GM10266 (cell line): ENCODE data around the gene OR52K1.
"Not testable (repeated sequence)": the region's sequence is repeated elsewhere in the genome, so short reads cannot be mapped to it uniquely, and the experiment has no call there.

ENCODE experiments used
- DNase-seq: peaks from one replicate; pipeline ENCODE4 v3.0.0; 2012; ENCODE audit errors: extremely low spot score
- CTCF ChIP-seq: IDR thresholded peaks from 2 replicates; pipeline ENCODE4 v1.5.1; 2012; ENCODE audit warnings: mild to moderate bottlenecking, low read depth; ENCODE audit not compliant: control insufficient read depth, insufficient read depth; ENCODE audit errors: missing control alignments

The OR52K1 gene

GRCh38 chr11:4484310-4484709 is 1.9 kb downstream of the OR52K1 start:
- TF ChIP-seq CTCF, result no peak
- no peak for DNase-seq

GRCh38 chr11:4491405-4491804 is 9.0 kb downstream of the OR52K1 start:
- DNase-seq, result not testable (repeated sequence)

GRCh38 chr11:4491878-4492606 is 9.6 kb downstream of the OR52K1 start:
- no peak for DNase-seq
- TF ChIP-seq CTCF, result no peak

GRCh38 chr11:4493480-4493818 is 11.0 kb downstream of the OR52K1 start:
- no peak for DNase-seq

GRCh38 chr11:4495487-4495886 is 13.0 kb downstream of the OR52K1 start:
- no peak for DNase-seq
- no peak for TF ChIP-seq CTCF

More at GRCh38 chr11:4493480-4493818, 11.0 kb downstream of the OR52K1 start:
- TF ChIP-seq CTCF, result no peak

GRCh38 chr11:4495986-4496385 is 13.5 kb downstream of the OR52K1 start:
- no peak for TF ChIP-seq CTCF
- DNase-seq, result no peak

- TF ChIP-seq CTCF, result no peak
- DNase-seq, result no peak
These were observed 14.3 kb downstream of the OR52K1 start for GRCh38 chr11:4496557-4497248.
